Measurements from ENCODE around the gene SHANK1.

DNA sequence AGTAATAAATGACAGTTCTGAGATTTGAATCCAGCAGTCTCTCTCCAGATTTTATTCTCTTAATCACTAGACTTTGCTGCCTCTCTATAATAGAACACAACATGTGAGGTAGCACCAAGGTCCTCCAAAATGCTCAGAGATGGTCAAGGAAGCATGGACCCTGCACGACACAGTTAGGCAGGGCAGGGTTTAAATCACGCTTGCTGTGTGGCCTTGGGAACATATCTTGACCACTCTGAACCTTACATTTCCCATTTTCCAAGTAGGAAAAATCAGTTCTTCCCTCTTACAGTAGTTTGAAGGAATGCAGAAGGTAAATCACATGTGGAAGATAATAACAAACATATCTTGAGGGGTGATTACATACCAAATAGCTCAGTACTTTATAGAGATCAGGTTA lies 86.2 kb downstream of the SHANK1 start:
- TF ChIP-seq, protein P1, sequence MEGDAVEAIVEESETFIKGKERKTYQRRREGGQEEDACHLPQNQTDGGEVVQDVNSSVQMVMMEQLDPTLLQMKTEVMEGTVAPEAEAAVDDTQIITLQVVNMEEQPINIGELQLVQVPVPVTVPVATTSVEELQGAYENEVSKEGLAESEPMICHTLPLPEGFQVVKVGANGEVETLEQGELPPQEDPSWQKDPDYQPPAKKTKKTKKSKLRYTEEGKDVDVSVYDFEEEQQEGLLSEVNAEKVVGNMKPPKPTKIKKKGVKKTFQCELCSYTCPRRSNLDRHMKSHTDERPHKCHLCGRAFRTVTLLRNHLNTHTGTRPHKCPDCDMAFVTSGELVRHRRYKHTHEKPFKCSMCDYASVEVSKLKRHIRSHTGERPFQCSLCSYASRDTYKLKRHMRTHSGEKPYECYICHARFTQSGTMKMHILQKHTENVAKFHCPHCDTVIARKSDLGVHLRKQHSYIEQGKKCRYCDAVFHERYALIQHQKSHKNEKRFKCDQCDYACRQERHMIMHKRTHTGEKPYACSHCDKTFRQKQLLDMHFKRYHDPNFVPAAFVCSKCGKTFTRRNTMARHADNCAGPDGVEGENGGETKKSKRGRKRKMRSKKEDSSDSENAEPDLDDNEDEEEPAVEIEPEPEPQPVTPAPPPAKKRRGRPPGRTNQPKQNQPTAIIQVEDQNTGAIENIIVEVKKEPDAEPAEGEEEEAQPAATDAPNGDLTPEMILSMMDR (IDR thresholded peaks at IDR 0.05) = no peak
- TF ChIP-seq EP300 (IDR thresholded peaks at IDR 0.05) (no peak), POLR2A (IDR thresholded peaks at IDR 0.05) (no peak)

All from upper lobe of left lung (tissue), 4 donors.